Erythroblast (primary cell): ENCODE data around the gene PSMD1.

ENCODE experiments used
- GATA1 ChIP-seq: IDR thresholded peaks from 2 replicates; pipeline ENCODE4 v1.6.1; 2011; ENCODE audit warnings: low read depth, mild to moderate bottlenecking, control low read depth, low read length, moderate library complexity
- POLR2A ChIP-seq: IDR thresholded peaks from 2 replicates; pipeline ENCODE4 v1.6.1; 2011; ENCODE audit warnings: mild to moderate bottlenecking, low read length

- no peak for TF ChIP-seq POLR2A
- no peak for TF ChIP-seq GATA1
These were observed 129.2 kb downstream of the PSMD1 start for GRCh38 chr2:231185886-231186285.
